ENCODE measurements around the gene LTA. TPM values are rescaled to one million over a fixed set of nuclear protein-coding genes. Genes with fewer than 3 reads are reported as not detected.
A peak's percentile ranks its signal among the peaks of the same experiment; 100 is the strongest.
"Not testable (repeated sequence)": the region's sequence is repeated elsewhere in the genome, so short reads cannot be mapped to it uniquely, and the experiment has no call there.

Gene LTA
- total and polyA plus RNA-seq, 2 experiments from 2014 or later, result not detected

GRCh38 chr6:31588871-31589650 is 17.0 kb downstream of the LTA start:
- Histone ChIP-seq H3K4me2 (no peak overlapping the region), H3K9me2 (replicated peaks; ENCODE audit: insufficient read depth) (no peaks in the 10 kb centered on the region), H4K20me1 (ENCODE audit: insufficient read depth, poor library complexity, severe bottlenecking) (no peaks in the 10 kb centered on the region), H3K27ac (no peak overlapping the region), H3K36me3 (replicated peaks; ENCODE audit: insufficient read depth, low read depth) (no peaks in the 10 kb centered on the region), H3K4me3 (no peak overlapping the region), H3K4me1 (ENCODE audit: insufficient read depth) (no peaks in the 10 kb centered on the region), H3K27me3 (no peaks in the 10 kb centered on the region), H3K9me3 (ENCODE audit: low read depth) (no peaks in the 10 kb centered on the region), H2AFZ (no peak overlapping the region), H3K79me2 (no peaks in the 10 kb centered on the region)
- TF ChIP-seq EZH2 (IDR thresholded peaks at IDR 0.05; ENCODE audit: borderline replicate concordance) (no peak), EZH2phosphoT487 (IDR thresholded peaks at IDR 0.05; ENCODE audit: low read depth, severe bottlenecking, unreplicated experiment) (no peak), CTCF (IDR thresholded peaks at IDR 0.05; ENCODE audit: poor library complexity) (no peak)
- WGBS (ENCODE audit: low lambda C conversion rate, missing lambda C conversion rate), result 64% methylated on average over 9 of the region's 9 CpGs
- DNase-seq (ENCODE audit: low spot score), result no peak

- H3K4me3 ChIP-seq, result not testable (repeated sequence)
These were observed 18.6 kb downstream of the LTA start for GRCh38 chr6:31590691-31591090.

GRCh38 chr6:31592396-31592771 is 20.3 kb downstream of the LTA start:
- Histone ChIP-seq H4K20me1 (ENCODE audit: insufficient read depth, poor library complexity, severe bottlenecking) (no peaks in the 10 kb centered on the region), H3K27me3 (no peaks in the 10 kb centered on the region), H3K9me2 (replicated peaks; ENCODE audit: insufficient read depth) (no peaks in the 10 kb centered on the region), H3K4me1 (ENCODE audit: insufficient read depth) (no peaks in the 10 kb centered on the region), H3K9me3 (ENCODE audit: low read depth) (no peaks in the 10 kb centered on the region), H2AFZ (no peak overlapping the region), H3K27ac (no peak overlapping the region), H3K36me3 (replicated peaks; ENCODE audit: insufficient read depth, low read depth) (no peaks in the 10 kb centered on the region), H3K79me2 (no peaks in the 10 kb centered on the region), H3K4me2 (no peak overlapping the region), H3K4me3 (no peak overlapping the region)
- TF ChIP-seq EZH2 (IDR thresholded peaks at IDR 0.05; ENCODE audit: borderline replicate concordance), result no peak
- TF ChIP-seq EZH2phosphoT487 (IDR thresholded peaks at IDR 0.05; ENCODE audit: low read depth, severe bottlenecking, unreplicated experiment), result no peak
- TF ChIP-seq CTCF (IDR thresholded peaks at IDR 0.05; ENCODE audit: poor library complexity), result no peak
- 96% methylated on average over 7 of the region's 7 CpGs for WGBS (ENCODE audit: low lambda C conversion rate, missing lambda C conversion rate)
- DNase-seq (ENCODE audit: low spot score), result no peak

More at GRCh38 chr6:31590691-31591090, 18.6 kb downstream of the LTA start:
- WGBS (ENCODE audit: low lambda C conversion rate, missing lambda C conversion rate), result 86% methylated on average over 5 of the region's 5 CpGs
- H3K9me2 ChIP-seq (replicated peaks; ENCODE audit: insufficient read depth); H3K79me2 ChIP-seq; H3K27ac ChIP-seq; H3K4me2 ChIP-seq; H3K9me3 ChIP-seq (ENCODE audit: low read depth); H4K20me1 ChIP-seq (ENCODE audit: insufficient read depth, poor library complexity, severe bottlenecking); H3K36me3 ChIP-seq (replicated peaks; ENCODE audit: insufficient read depth, low read depth); DNase-seq (ENCODE audit: low spot score); H2AFZ ChIP-seq; H3K4me1 ChIP-seq (ENCODE audit: insufficient read depth); H3K27me3 ChIP-seq: not testable (repeated sequence)

- Histone ChIP-seq H3K4me1 (ENCODE audit: insufficient read depth) (no peaks in the 10 kb centered on the region), H4K20me1 (ENCODE audit: insufficient read depth, poor library complexity, severe bottlenecking) (no peaks in the 10 kb centered on the region), H3K36me3 (replicated peaks; ENCODE audit: insufficient read depth, low read depth) (no peaks in the 10 kb centered on the region), H3K9me2 (replicated peaks; ENCODE audit: insufficient read depth) (no peaks in the 10 kb centered on the region), H3K79me2 (no peaks in the 10 kb centered on the region), H3K27ac (no peak overlapping the region), H3K4me2 (no peak overlapping the region), H3K9me3 (ENCODE audit: low read depth) (no peaks in the 10 kb centered on the region), H3K27me3 (no peaks in the 10 kb centered on the region), H3K4me3 (no peak overlapping the region), H2AFZ (no peak overlapping the region)
- DNase-seq (ENCODE audit: low spot score), result no peak
- TF ChIP-seq EZH2phosphoT487 (IDR thresholded peaks at IDR 0.05; ENCODE audit: low read depth, severe bottlenecking, unreplicated experiment) (no peak), CTCF (IDR thresholded peaks at IDR 0.05; ENCODE audit: poor library complexity) (peak; percentile 21)
- 39% methylated on average over 2 of the region's 2 CpGs for WGBS (ENCODE audit: low lambda C conversion rate, missing lambda C conversion rate)
These were observed 24.9 kb downstream of the LTA start for GRCh38 chr6:31597006-31597405.
